Activated T-helper 2 cell treated with anti-CD3 and anti-CD28 coated beads, Interferon-gamma antibody, Interleukin-2, Interleukin-4, amounts not matched to agents 10 μg/mL and 5 μg/mL and 100 μg/mL, durations not matched to agents 14 hours and 24 hours and 36 hours (primary cell): ENCODE measurements around the gene GSC2. TPM values are rescaled to one million over a fixed set of nuclear protein-coding genes. Genes with fewer than 3 reads are reported as not detected.
A peak's percentile ranks its signal among the peaks of the same experiment; 100 is the strongest.

Experiments
- DNase-seq: peaks from one replicate; pipeline ENCODE4 v3.0.0; 2021; ENCODE audit warnings: low spot score
- H3K27ac Mint-ChIP-seq: one replicate; pipeline ENCODE4 v1.8.0; 2021; ENCODE audit warnings: mixed read lengths
- H3K27me3 Mint-ChIP-seq: one replicate; pipeline ENCODE4 v1.8.0; 2021; ENCODE audit warnings: low read depth, mixed read lengths
- H3K36me3 Mint-ChIP-seq: one replicate; pipeline ENCODE4 v1.8.0; 2021; ENCODE audit warnings: low read depth, mixed read lengths
- H3K4me1 Mint-ChIP-seq: one replicate; pipeline ENCODE4 v1.8.0; 2021; ENCODE audit warnings: low read depth, mixed read lengths
- H3K4me3 Mint-ChIP-seq: one replicate; pipeline ENCODE4 v1.8.0; 2021; ENCODE audit warnings: low read depth, mild to moderate bottlenecking, moderate library complexity, mixed read lengths
- H3K9me3 Mint-ChIP-seq: one replicate; pipeline ENCODE4 v1.8.0; 2021; ENCODE audit warnings: mixed read lengths
- intact Hi-C: fragments of 100-400 bp; cut with micrococcal nuclease; formaldehyde crosslinking; loops from one replicate; pipeline ENCODE4 v1.15.1; 2023
- total RNA-seq: library from RNA; stranded (reverse); gene quantifications from 2 replicates; pipeline ENCODE4 v1.2.3, GENCODE V29; 2022

The GSC2 gene
- total RNA-seq, 1 donor from 2014 or later, result not detected

DNA sequence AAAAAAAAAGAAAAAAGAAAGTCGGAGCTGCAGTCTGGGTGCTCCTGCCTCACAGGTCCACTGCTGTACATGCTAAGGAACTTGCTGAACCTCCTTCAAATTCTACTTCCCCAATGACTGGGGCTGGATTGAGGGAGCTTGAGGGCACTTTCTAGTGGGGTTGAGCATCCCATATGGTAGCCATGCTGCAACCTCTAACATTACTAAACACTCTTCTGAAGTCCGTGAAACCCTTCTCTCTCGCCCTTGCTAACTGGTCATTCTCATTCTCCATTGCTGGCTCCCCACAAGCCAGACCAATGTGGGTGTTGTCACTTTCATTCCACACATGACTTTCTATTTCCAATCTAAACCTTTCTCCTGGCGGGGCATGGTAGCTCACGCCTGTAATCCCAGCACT is 6.9 kb downstream of the GSC2 start:
- intact Hi-C loops, result loop anchor here (10.0 kb wide), 1 partner anchor 332 kb away; the partner anchor contains the start of genes CDC45 and UFD1
- Mint-ChIP-seq H3K36me3 (peaks cover 42% of the 10 kb centered on the region), H3K4me1 (peaks cover 7% of the 10 kb centered on the region), H3K27ac (no peak overlapping the region), H3K9me3 (no peaks in the 10 kb centered on the region), H3K4me3 (peak overlapping the region; percentile 98), H3K27me3 (peaks cover 23% of the 10 kb centered on the region)
- DNase-seq, result no peak

DNA sequence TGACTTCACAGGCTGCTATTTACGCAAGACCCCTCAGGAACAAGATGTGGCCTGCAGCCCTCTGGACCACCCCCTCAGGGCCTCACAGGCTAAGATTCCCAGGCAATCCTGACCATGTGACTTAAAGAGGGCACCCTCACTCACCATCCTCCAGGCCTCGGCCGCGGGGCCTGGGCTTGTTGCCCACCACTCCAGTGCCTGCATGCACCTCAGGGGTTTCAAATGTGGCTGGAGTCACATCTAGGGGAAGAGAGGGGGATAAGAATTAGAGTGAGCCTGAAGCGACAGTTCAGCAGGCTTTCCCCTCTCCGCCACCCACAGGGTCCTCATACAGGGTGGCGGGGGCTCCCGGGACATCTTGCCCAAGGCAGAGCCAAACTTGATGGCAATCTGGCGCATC is 7.7 kb downstream of the GSC2 start:
- Mint-ChIP-seq H3K27me3 (peaks cover 15% of the 10 kb centered on the region), H3K4me1 (peaks cover 7% of the 10 kb centered on the region), H3K9me3 (no peaks in the 10 kb centered on the region), H3K27ac (no peak overlapping the region), H3K4me3 (peak overlapping the region; percentile 58), H3K36me3 (peaks cover 42% of the 10 kb centered on the region)
- DNase-seq, result no peak
- intact Hi-C loops, result loop anchor here (10.0 kb wide), 1 partner anchor 332 kb away; the partner anchor contains the start of genes CDC45 and UFD1

DNA sequence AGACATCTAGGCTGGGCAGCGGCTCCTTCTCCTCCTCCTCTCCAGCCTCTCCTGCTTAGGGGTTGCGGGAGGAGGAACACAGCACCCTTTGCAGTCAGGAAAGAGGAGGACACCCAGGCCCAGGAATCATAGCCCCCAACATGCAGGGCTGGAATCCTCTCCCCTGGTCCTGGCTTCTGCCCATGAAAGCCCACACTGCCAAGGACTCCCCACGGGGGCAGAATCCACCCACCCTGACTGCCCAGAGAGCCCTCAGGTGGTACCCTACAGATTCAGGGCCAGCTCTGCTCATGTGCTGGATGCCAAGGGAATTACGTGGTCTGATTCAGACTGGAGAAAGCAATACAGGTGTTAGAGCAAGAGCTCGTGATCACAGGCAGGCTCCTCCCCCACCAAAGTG is 10.1 kb downstream of the GSC2 start:
- H3K36me3 Mint-ChIP-seq, result peaks cover 60% of the 10 kb centered on the region
- H3K27ac Mint-ChIP-seq, result no peak overlapping the region
- no peak overlapping the region for H3K4me3 Mint-ChIP-seq
- intact Hi-C loops, result loop anchor here (10.0 kb wide), 1 partner anchor 335 kb away; the partner anchor contains the start of genes CDC45 and UFD1
- peaks cover 7% of the 10 kb centered on the region for H3K4me1 Mint-ChIP-seq
- H3K27me3 Mint-ChIP-seq, result no peaks in the 10 kb centered on the region
- no peak for DNase-seq
- H3K9me3 Mint-ChIP-seq, result no peaks in the 10 kb centered on the region

DNA sequence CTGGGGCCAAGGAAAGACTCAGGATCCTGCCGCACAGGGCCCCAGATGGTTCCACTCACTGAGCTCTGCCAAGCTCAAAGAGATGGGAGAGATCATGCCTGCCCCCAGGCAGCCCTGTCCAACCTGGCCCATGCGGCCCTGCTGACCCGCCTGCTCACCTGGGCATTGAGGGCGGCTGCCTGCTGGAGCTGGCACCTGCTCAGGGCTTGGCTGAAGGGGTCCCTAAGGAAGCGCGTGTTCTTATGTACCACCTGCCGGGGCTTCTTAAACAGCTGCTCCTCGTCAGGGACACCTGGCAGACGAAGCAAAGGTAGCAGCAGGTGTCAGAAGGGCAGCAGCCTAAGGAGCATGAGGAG is 11.1 kb downstream of the GSC2 start:
- H3K4me1 Mint-ChIP-seq, result peaks cover 4% of the 10 kb centered on the region
- no peak overlapping the region for H3K27ac Mint-ChIP-seq
- H3K4me3 Mint-ChIP-seq, result no peak overlapping the region
- H3K9me3 Mint-ChIP-seq, result no peaks in the 10 kb centered on the region
- peaks cover 58% of the 10 kb centered on the region for H3K36me3 Mint-ChIP-seq
- intact Hi-C loops, result no loop called here
- H3K27me3 Mint-ChIP-seq, result no peaks in the 10 kb centered on the region
- no peak for DNase-seq

DNA sequence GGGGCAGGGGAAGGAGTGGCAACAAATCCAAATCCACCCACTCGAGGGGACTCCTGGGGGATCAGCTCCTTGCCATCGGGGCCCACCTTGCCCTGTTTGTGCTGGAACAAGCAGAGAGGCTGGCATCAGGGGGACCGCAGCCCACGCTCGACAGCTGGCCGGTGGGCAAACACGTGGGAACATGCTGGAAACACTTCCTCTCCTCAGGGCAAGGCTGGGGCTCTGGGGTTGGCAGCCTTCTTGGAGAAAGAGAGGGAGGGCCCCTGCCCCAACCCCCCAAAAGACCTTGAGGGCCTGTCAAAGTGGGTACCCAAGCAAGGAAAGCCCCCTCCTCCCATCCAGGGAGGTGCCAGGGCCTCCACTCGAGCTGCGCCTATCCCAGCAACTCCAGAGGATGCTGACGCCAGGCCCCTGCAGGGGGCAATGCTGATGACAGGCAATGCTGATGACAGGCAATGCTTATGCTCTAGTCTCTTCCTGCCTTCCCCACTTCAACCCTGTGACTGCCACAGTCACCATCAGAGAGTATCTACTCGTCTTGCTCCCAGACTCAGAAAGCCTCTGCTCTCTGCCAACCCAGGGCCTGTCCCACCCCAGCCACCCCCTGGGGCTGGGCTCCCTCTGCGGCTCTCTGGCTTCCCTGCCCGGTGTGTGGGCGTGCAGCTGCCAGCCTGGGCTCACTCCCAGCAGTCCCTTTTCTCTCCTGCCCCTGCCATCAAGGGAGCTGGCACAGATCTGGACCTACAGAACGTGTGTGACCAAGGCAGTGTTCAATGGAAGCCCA is 11.7 kb downstream of the GSC2 start:
- H3K9me3 Mint-ChIP-seq, result no peaks in the 10 kb centered on the region
- no peak overlapping the region for H3K4me3 Mint-ChIP-seq
- no peak overlapping the region for H3K27ac Mint-ChIP-seq
- peaks cover 2% of the 10 kb centered on the region for H3K4me1 Mint-ChIP-seq
- intact Hi-C loops, result no loop called here
- H3K27me3 Mint-ChIP-seq, result no peaks in the 10 kb centered on the region
- H3K36me3 Mint-ChIP-seq, result peaks cover 55% of the 10 kb centered on the region
- no peak for DNase-seq

DNA sequence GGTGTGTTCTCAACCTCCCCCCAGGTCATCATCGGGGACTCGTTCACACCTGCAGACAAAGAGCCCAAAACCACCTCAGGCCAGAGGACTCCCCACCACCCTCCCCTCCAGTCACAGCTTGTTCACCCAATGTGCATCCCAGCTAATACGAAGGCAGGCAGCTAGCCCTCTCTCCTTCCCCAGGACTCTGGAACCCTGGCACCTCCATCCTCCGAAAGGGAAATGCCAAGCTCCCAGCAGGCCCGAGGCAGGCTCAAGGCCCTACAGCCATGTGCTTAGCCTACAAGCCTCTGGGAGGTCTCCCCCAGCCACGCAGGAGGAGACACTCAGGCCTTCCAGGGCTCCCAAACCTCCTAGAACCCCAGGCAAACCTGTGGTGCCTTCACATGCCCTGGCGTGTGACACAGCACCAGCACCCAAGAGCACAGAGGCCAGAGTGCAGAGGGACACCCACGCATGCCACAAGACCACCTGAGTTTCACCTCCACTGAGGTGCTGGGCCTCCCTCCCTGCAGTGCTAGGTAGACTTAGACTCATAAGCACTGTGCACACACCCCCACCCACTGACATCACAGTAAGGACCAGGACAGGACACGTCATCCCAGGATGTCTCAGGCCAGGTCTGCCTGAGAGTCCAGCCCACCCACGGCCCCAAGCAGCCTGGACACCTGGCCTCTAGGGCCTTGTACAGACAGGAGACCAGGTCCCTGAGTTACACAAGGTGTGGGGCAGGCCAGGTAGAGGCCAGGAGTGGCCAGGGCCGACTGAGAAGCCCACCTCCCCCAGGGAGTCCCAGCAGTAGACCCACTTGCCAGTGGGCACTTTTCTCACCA is 12.5 kb downstream of the GSC2 start:
- no peak overlapping the region for H3K27ac Mint-ChIP-seq
- H3K9me3 Mint-ChIP-seq, result no peaks in the 10 kb centered on the region
- intact Hi-C loops, result no loop called here
- no peaks in the 10 kb centered on the region for H3K4me1 Mint-ChIP-seq
- no peak for DNase-seq
- H3K4me3 Mint-ChIP-seq, result no peak overlapping the region
- peaks cover 53% of the 10 kb centered on the region for H3K36me3 Mint-ChIP-seq
- no peaks in the 10 kb centered on the region for H3K27me3 Mint-ChIP-seq

DNA sequence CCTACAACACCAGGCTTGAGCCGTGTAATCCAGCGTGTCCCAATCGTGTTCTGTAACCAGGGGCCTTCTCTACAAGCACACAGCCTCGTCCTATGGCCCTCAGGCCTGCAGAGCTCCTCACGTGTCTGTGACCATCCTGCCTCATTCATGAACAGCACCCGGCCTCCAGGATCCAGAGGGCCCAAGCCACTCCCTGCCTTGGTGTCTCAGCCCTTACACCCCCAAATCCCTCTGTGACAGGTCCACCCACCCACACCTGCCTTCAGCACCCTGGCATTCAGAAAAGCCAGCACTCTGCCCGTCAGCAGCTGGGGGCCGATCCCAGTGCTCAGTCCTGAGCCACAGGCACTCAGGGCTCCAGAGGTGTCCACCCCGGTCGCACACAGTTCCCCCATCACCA is 13.2 kb downstream of the GSC2 start:
- H3K9me3 Mint-ChIP-seq, result no peaks in the 10 kb centered on the region
- no peaks in the 10 kb centered on the region for H3K27me3 Mint-ChIP-seq
- no peaks in the 10 kb centered on the region for H3K4me1 Mint-ChIP-seq
- H3K36me3 Mint-ChIP-seq, result peaks cover 49% of the 10 kb centered on the region
- intact Hi-C loops, result no loop called here
- no peak overlapping the region for H3K27ac Mint-ChIP-seq
- no peak overlapping the region for H3K4me3 Mint-ChIP-seq
- no peak for DNase-seq

DNA sequence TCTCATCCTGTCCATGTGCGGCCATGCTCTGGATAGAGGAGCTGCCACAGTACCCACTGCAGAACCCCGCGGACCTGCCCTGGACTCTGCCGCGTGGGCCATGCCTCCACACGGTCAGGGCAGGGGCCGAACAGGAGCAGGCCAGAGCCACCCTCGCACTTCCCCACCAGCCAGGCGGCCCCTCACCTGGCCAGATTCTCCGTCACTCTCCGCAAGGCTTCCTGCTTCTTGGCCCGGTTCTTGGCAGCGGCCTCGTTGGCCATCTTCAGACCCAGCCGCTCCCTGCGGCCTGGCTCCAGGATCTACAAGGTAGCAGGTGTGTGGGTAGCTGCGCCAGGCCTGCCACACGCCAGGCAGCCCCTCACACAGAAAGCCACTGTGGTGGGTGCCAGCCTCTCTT is 15.2 kb downstream of the GSC2 start:
- Mint-ChIP-seq H3K4me3 (no peak overlapping the region), H3K27me3 (no peaks in the 10 kb centered on the region), H3K36me3 (peaks cover 37% of the 10 kb centered on the region), H3K4me1 (no peaks in the 10 kb centered on the region), H3K9me3 (no peaks in the 10 kb centered on the region), H3K27ac (no peak overlapping the region)
- intact Hi-C loops, result no loop called here
- no peak for DNase-seq

DNA sequence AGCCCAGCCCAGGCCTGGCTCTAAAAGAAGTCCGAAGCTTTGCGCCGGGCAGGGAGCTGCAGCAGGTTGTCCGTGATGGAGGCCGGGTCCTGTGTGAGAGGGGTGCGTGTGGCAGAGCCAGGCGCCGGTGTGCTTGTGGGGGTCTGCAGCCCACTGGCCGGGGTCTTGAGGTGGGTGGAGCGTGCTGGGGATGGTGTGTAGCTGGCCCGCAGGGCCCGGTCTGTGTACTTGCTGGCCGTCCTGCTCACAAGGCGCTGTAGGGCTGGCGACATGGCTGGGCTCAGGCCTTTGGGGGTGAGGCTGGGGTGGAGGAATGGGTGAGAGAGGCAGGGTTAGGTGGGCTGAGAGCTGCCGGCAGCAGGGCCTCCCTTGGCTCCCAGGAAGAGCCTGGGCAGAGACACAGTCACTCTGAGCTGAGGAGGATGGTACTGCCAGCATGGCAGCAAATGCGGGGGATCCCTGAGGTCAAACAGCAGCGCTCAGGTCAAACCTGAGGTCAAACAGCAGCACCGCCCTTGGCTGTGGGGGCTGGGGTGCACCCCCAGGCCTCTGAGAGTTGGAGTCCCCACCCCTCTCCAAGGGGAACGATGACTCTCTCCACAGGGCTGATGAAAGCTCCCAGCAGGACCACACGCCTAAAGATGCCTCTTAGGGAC is 15.8 kb downstream of the GSC2 start:
- Mint-ChIP-seq H3K9me3 (no peaks in the 10 kb centered on the region), H3K27ac (no peak overlapping the region), H3K4me3 (no peak overlapping the region), H3K36me3 (peaks cover 32% of the 10 kb centered on the region), H3K4me1 (no peaks in the 10 kb centered on the region), H3K27me3 (no peaks in the 10 kb centered on the region)
- DNase-seq, result no peak
- intact Hi-C loops, result no loop called here

DNA sequence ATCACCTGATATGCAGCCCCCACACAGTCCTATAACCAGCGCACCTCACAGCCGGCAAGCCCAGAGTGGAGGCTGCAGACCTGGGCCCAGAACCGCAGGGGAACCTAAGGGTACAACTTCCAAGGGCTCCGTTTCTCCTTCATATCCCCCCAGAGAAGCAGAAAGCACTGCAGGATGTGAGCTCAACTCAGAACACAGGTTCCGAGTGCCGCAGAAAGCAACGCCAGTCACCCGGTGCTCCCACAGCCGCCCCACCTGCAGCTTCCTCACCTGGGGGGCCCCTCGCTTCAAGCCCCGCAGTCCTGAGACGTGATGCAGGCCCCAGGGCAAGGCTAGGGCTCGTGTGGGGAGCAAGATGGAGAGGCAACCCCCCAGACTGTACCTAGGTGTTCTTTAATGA is 16.5 kb downstream of the GSC2 start:
- no peaks in the 10 kb centered on the region for H3K27me3 Mint-ChIP-seq
- no peaks in the 10 kb centered on the region for H3K4me1 Mint-ChIP-seq
- H3K36me3 Mint-ChIP-seq, result peaks cover 25% of the 10 kb centered on the region
- H3K4me3 Mint-ChIP-seq, result no peak overlapping the region
- intact Hi-C loops, result no loop called here
- H3K27ac Mint-ChIP-seq, result no peak overlapping the region
- DNase-seq, result no peak
- no peaks in the 10 kb centered on the region for H3K9me3 Mint-ChIP-seq

DNA sequence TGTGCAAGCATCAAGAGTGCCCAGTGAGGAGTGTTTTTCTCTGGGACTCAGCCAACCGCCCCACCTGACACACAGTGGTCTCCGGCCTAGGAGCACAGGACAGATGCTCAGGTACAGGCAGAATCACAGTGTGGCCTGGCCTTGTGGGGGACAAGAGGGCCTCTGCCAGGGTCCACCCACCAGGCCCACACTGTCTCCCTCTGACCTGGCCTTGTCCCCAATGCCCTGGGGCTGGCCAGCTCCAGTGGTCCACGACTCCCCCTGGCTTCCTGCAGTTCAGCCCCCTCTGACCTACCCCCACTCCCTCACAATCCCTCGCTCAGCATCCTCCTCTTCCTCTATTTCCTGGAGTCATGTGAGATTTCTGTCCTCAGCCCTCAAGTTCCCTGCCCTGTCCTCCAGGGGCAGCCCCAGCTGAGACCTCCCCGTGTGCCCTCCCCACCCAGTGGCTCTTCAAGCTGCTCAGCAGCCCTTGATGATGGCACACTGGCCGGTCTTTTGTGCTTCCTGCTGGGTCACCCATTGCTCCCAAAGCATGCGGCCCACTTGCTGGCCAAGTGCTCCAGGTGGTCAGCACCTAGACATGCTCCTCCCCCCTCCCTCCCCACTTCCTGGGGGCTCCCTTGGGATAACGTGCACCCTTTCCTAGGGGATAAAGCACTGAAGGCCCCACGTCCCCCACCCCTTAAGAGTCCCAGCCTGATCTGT is 17.2 kb downstream of the GSC2 start:
- intact Hi-C loops, result no loop called here
- H3K4me1 Mint-ChIP-seq, result no peaks in the 10 kb centered on the region

DNA sequence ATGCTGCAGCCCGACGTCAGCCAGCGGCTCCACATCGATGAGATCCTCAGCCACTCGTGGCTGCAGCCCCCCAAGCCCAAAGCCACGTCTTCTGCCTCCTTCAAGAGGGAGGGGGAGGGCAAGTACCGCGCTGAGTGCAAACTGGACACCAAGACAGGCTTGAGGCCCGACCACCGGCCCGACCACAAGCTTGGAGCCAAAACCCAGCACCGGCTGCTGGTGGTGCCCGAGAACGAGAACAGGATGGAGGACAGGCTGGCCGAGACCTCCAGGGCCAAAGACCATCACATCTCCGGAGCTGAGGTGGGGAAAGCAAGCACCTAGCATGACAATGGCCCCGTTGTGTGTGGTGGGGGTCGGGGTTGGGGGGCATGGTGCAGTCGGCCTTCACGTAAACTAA is 17.9 kb downstream of the GSC2 start:
- intact Hi-C loops, result no loop called here
- H3K9me3 Mint-ChIP-seq, result no peaks in the 10 kb centered on the region
- peaks cover 25% of the 10 kb centered on the region for H3K36me3 Mint-ChIP-seq
- no peak for DNase-seq
- no peaks in the 10 kb centered on the region for H3K4me1 Mint-ChIP-seq
- no peak overlapping the region for H3K4me3 Mint-ChIP-seq
- H3K27me3 Mint-ChIP-seq, result no peaks in the 10 kb centered on the region
- H3K27ac Mint-ChIP-seq, result no peak overlapping the region

More for the DNA sequence above, 17.2 kb downstream of the GSC2 start:
- no peak overlapping the region for H3K27ac Mint-ChIP-seq
- H3K27me3 Mint-ChIP-seq, result no peaks in the 10 kb centered on the region
- DNase-seq, result no peak
- H3K36me3 Mint-ChIP-seq, result peaks cover 25% of the 10 kb centered on the region
- no peaks in the 10 kb centered on the region for H3K9me3 Mint-ChIP-seq
- H3K4me3 Mint-ChIP-seq, result no peak overlapping the region
